HEK293 (cell line): Measurements from ENCODE around the gene MLLT10.

Experiments
- ATF2 ChIP-seq: fragments of 450-650 bp; formaldehyde crosslinking; IDR thresholded peaks from 2 replicates; pipeline ENCODE4 v1.5.1; 2016; ENCODE audit warnings: missing biosample characterization, missing genetic modification characterization, low read depth
- GFI1B ChIP-seq: fragments of 450-650 bp; formaldehyde crosslinking; IDR thresholded peaks from 2 replicates; pipeline ENCODE4 v1.5.1; 2016; ENCODE audit warnings: missing biosample characterization, missing genetic modification characterization
- KLF10 ChIP-seq: fragments of 450-650 bp; IDR thresholded peaks from 2 replicates; pipeline ENCODE4 v1.5.1; 2018; ENCODE audit warnings: missing biosample characterization, mild to moderate bottlenecking, missing genetic modification characterization
- REPIN1 ChIP-seq: fragments of 450-650 bp; formaldehyde crosslinking; IDR thresholded peaks from 2 replicates; pipeline ENCODE4 v1.5.1; 2017; ENCODE audit warnings: missing biosample characterization, missing genetic modification characterization, low read depth
- SCRT2 ChIP-seq: fragments of 450-650 bp; formaldehyde crosslinking; IDR thresholded peaks from 2 replicates; pipeline ENCODE4 v1.5.1; 2016; ENCODE audit warnings: missing biosample characterization, missing genetic modification characterization
- SP3 ChIP-seq: fragments of 450-650 bp; formaldehyde crosslinking; IDR thresholded peaks from 2 replicates; pipeline ENCODE4 v1.5.1; 2016; ENCODE audit warnings: missing biosample characterization, missing genetic modification characterization
- TRIM28 ChIP-seq: IDR thresholded peaks from 2 replicates; pipeline ENCODE4 v1.6.1; 2011; ENCODE audit warnings: low read length, control low read depth, borderline replicate concordance
- ZBTB8A ChIP-seq: fragments of 450-650 bp; formaldehyde crosslinking; IDR thresholded peaks from 2 replicates; pipeline ENCODE4 v1.5.1; 2016; ENCODE audit warnings: missing biosample characterization, missing genetic modification characterization
- ZFP3 ChIP-seq: fragments of 450-650 bp; formaldehyde crosslinking; IDR thresholded peaks from 2 replicates; pipeline ENCODE4 v1.5.1; 2016; ENCODE audit warnings: low read depth, missing biosample characterization, missing genetic modification characterization
- ZNF148 ChIP-seq: fragments of 450-650 bp; formaldehyde crosslinking; IDR thresholded peaks from 2 replicates; pipeline ENCODE4 v1.5.0; 2017; ENCODE audit warnings: missing biosample characterization, missing genetic modification characterization, borderline replicate concordance
- ZNF157 ChIP-seq: fragments of 450-650 bp; formaldehyde crosslinking; IDR thresholded peaks from 2 replicates; pipeline ENCODE4 v1.5.1; 2016; ENCODE audit warnings: missing biosample characterization, missing genetic modification characterization
- ZNF16 ChIP-seq: fragments of 450-650 bp; formaldehyde crosslinking; IDR thresholded peaks from 2 replicates; pipeline ENCODE4 v1.5.1; 2016; ENCODE audit warnings: low read depth, missing biosample characterization, missing genetic modification characterization
- ZNF221 ChIP-seq: fragments of 450-650 bp; formaldehyde crosslinking; IDR thresholded peaks from 2 replicates; pipeline ENCODE4 v1.5.1; 2017; ENCODE audit warnings: missing biosample characterization, missing genetic modification characterization, borderline replicate concordance
- ZNF239 ChIP-seq: fragments of 450-650 bp; formaldehyde crosslinking; IDR thresholded peaks from 2 replicates; pipeline ENCODE4 v1.5.1; 2016; ENCODE audit warnings: missing biosample characterization, missing genetic modification characterization
- ZNF416 ChIP-seq: fragments of 450-650 bp; formaldehyde crosslinking; IDR thresholded peaks from 2 replicates; pipeline ENCODE4 v1.5.1; 2016; ENCODE audit warnings: missing biosample characterization, missing genetic modification characterization
- ZNF433 ChIP-seq: fragments of 450-650 bp; formaldehyde crosslinking; IDR thresholded peaks from 2 replicates; pipeline ENCODE4 v1.5.1; 2016; ENCODE audit warnings: missing biosample characterization, missing genetic modification characterization, low read depth
- ZNF488 ChIP-seq: fragments of 450-650 bp; formaldehyde crosslinking; IDR thresholded peaks from 2 replicates; pipeline ENCODE4 v1.5.1; 2016; ENCODE audit warnings: missing biosample characterization, missing genetic modification characterization
- ZNF549 ChIP-seq: fragments of 450-650 bp; IDR thresholded peaks from 2 replicates; pipeline ENCODE4 v1.5.1; 2018; ENCODE audit warnings: missing biosample characterization, missing genetic modification characterization, mild to moderate bottlenecking, inconsistent platforms, moderate library complexity
- ZNF626 ChIP-seq: fragments of 450-650 bp; sonication (Bioruptor Pico); formaldehyde crosslinking; IDR thresholded peaks from 2 replicates; pipeline ENCODE4 v1.5.1; 2018; ENCODE audit warnings: missing biosample characterization, missing genetic modification characterization, inconsistent platforms
- ZNF658 ChIP-seq: fragments of 450-650 bp; formaldehyde crosslinking; IDR thresholded peaks from 2 replicates; pipeline ENCODE4; 2016; ENCODE audit warnings: missing biosample characterization, missing genetic modification characterization
- ZNF670 ChIP-seq: fragments of 450-650 bp; formaldehyde crosslinking; IDR thresholded peaks from 2 replicates; pipeline ENCODE4 v1.5.1; 2016; ENCODE audit warnings: missing biosample characterization, missing genetic modification characterization, low read depth
- ZNF701 ChIP-seq: fragments of 450-650 bp; formaldehyde crosslinking; IDR thresholded peaks from 2 replicates; pipeline ENCODE4 v1.5.1; 2016; ENCODE audit warnings: missing biosample characterization, missing genetic modification characterization
- ZNF76 ChIP-seq: fragments of 450-650 bp; formaldehyde crosslinking; IDR thresholded peaks from 2 replicates; pipeline ENCODE4; 2016; ENCODE audit warnings: low read depth, missing biosample characterization, missing genetic modification characterization, borderline replicate concordance
- ZNF768 ChIP-seq: fragments of 450-650 bp; formaldehyde crosslinking; IDR thresholded peaks from 2 replicates; pipeline ENCODE4 v1.5.1; 2018; ENCODE audit warnings: missing biosample characterization, mild to moderate bottlenecking, missing genetic modification characterization
- ZNF777 ChIP-seq: fragments of 450-650 bp; formaldehyde crosslinking; IDR thresholded peaks from 2 replicates; pipeline ENCODE4 v1.5.1; 2017; ENCODE audit warnings: missing biosample characterization, missing genetic modification characterization, borderline replicate concordance
- ZSCAN16 ChIP-seq: fragments of 450-650 bp; formaldehyde crosslinking; IDR thresholded peaks from 2 replicates; pipeline ENCODE4 v1.5.1; 2016; ENCODE audit warnings: missing biosample characterization, missing genetic modification characterization
- ZSCAN18 ChIP-seq: fragments of 450-650 bp; formaldehyde crosslinking; IDR thresholded peaks from 2 replicates; pipeline ENCODE4 v1.5.1; 2016; ENCODE audit warnings: missing biosample characterization, missing genetic modification characterization
- ZSCAN23 ChIP-seq: fragments of 450-650 bp; formaldehyde crosslinking; IDR thresholded peaks from 2 replicates; pipeline ENCODE4 v1.5.1; 2016; ENCODE audit warnings: missing biosample characterization, missing genetic modification characterization
- TF ChIP-seq, protein P1 (sequence below): fragments of 450-650 bp; formaldehyde crosslinking; IDR thresholded peaks from 2 replicates; pipeline ENCODE4 v1.5.1; 2016; ENCODE audit warnings: missing biosample characterization, missing genetic modification characterization, borderline replicate concordance
- TF ChIP-seq, protein P2 (sequence below): fragments of 450-650 bp; formaldehyde crosslinking; IDR thresholded peaks from 2 replicates; pipeline ENCODE4; 2016; ENCODE audit warnings: missing biosample characterization, missing genetic modification characterization

Gene MLLT10

DNA sequence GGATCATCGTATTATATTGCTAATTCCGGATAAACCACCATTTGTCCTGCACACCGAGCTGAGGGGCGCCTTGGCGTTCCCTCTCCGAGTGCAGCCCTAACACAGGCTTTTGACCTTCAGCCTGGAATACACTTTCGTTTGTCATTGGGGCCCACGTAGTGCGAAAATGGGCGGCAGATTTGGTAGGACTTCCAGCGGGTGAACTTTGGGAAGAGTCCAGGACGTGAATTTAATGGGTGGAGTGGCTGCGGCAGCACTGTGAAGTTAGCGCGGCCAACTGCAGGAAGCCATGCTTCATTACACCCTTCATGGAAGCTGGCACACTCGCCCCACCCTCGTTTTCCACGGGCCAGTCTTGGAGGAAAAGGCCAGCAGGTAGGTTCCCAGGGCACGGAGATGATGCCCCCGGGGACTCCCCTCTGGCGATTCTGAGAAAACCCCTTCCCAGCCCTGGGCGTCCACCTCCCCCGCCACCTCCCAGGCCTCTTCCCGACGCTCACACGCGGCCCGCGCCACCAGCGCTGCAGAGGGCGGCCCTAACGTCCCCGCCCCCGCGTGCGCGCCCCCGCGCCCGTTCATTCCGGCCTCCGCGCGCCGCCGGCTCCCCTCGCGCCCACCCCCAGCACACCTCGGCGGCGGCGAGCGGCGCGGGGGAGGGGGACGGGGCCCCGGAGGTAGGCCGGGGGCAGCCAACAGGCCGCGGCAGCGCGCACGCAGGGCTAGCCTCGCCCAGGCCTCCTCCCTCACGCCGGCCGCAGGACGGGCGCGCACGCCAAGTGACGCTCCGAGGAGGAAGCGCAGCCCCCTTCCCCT, at the start of gene MLLT10 (continued):
- TF ChIP-seq ZNF239 (tag by site-specific recombination) (no peak), ZNF658 (tag by site-specific recombination) (no peak), ZSCAN23 (tag by site-specific recombination) (peak; percentile 55; the same call in 1 of the 2 replicates), SCRT2 (tag by site-specific recombination) (no peak), ZNF76 (peak; percentile 71; the same call in 1 of the 2 replicates), ZNF768 (tag by site-specific recombination) (no peak), ZNF777 (no peak), ZSCAN16 (tag by site-specific recombination) (no peak), ZNF148 (tag by site-specific recombination) (no peak), ZNF670 (tag by site-specific recombination) (no peak), ZNF433 (tag by site-specific recombination) (no peak), ZNF157 (tag by site-specific recombination) (no peak), GFI1B (tag by site-specific recombination) (no peak), ZNF488 (tag by site-specific recombination) (no peak), REPIN1 (tag by site-specific recombination) (0 out of 2 replicates have a peak, but pooled peaks have one; percentile 51), ZSCAN18 (no peak), SP3 (tag by site-specific recombination) (peak; percentile 70), ZNF16 (tag by site-specific recombination) (no peak), ZNF626 (tag by site-specific recombination) (no peak), ZFP3 (tag by site-specific recombination) (no peak), ZNF549 (tag by site-specific recombination) (no peak), ZNF416 (tag by site-specific recombination) (no peak), ZBTB8A (tag by site-specific recombination) (peak; percentile 97), ZNF221 (no peak), ATF2 (no peak), TRIM28 (no peak), KLF10 (tag by site-specific recombination) (peak; percentile 82), ZNF701 (tag by site-specific recombination) (no peak)
- TF ChIP-seq, protein P1, sequence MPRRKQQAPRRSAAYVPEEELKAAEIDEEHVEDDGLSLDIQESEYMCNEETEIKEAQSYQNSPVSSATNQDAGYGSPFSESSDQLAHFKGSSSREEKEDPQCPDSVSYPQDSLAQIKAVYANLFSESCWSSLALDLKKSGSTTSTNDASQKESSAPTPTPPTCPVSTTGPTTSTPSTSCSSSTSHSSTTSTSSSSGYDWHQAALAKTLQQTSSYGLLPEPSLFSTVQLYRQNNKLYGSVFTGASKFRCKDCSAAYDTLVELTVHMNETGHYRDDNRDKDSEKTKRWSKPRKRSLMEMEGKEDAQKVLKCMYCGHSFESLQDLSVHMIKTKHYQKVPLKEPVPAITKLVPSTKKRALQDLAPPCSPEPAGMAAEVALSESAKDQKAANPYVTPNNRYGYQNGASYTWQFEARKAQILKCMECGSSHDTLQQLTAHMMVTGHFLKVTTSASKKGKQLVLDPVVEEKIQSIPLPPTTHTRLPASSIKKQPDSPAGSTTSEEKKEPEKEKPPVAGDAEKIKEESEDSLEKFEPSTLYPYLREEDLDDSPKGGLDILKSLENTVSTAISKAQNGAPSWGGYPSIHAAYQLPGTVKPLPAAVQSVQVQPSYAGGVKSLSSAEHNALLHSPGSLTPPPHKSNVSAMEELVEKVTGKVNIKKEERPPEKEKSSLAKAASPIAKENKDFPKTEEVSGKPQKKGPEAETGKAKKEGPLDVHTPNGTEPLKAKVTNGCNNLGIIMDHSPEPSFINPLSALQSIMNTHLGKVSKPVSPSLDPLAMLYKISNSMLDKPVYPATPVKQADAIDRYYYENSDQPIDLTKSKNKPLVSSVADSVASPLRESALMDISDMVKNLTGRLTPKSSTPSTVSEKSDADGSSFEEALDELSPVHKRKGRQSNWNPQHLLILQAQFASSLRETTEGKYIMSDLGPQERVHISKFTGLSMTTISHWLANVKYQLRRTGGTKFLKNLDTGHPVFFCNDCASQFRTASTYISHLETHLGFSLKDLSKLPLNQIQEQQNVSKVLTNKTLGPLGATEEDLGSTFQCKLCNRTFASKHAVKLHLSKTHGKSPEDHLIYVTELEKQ = no peak
- TF ChIP-seq, protein P2, sequence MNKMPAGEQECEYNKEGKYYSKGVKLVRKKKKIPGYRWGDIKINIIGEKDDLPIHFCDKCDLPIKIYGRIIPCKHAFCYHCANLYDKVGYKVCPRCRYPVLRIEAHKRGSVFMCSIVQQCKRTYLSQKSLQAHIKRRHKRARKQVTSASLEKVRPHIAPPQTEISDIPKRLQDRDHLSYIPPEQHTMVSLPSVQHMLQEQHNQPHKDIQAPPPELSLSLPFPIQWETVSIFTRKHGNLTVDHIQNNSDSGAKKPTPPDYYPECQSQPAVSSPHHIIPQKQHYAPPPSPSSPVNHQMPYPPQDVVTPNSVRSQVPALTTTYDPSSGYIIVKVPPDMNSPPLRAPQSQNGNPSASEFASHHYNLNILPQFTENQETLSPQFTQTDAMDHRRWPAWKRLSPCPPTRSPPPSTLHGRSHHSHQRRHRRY = no peak
